HG03135 (cell line): ENCODE data around the gene FAM193A.
"Not testable (repeated sequence)": the region's sequence is repeated elsewhere in the genome, so short reads cannot be mapped to it uniquely, and the experiment has no call there.

ENCODE experiments used
- ATAC-seq: cut with Tn5 transposase; IDR thresholded peaks from one replicate; pipeline ENCODE4 v1.9.1; 2021; ENCODE audit warnings: mild to moderate bottlenecking, moderate library complexity; ENCODE audit not compliant: unreplicated experiment

The FAM193A gene

GRCh38 chr4:2762486-2763370 lies 226.3 kb downstream of the FAM193A start:
- not testable (repeated sequence) for ATAC-seq

DNA sequence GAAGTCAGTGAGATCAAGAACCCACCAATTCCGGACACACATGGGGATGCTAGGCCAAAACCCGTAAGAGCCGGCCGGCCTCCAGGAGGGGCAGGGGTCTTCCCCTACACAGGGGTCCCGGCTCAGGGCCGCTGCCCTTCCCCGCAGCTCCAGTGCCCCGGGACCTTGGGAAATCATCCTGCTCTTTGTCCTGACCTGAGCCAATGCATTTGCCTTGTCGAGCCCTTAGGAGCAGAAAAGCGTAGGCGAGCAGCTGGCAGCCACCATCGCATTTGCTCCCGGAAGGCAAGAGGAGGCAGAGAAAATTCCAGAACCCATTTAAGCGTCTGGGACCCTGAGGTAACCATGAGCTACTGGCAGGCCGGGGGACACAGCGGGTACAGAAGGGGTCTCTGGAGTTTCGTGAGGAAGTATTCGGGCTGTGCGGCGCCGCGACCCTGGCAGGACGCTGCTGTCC lies 227.1 kb downstream of the FAM193A start:
- ATAC-seq = no peak

DNA sequence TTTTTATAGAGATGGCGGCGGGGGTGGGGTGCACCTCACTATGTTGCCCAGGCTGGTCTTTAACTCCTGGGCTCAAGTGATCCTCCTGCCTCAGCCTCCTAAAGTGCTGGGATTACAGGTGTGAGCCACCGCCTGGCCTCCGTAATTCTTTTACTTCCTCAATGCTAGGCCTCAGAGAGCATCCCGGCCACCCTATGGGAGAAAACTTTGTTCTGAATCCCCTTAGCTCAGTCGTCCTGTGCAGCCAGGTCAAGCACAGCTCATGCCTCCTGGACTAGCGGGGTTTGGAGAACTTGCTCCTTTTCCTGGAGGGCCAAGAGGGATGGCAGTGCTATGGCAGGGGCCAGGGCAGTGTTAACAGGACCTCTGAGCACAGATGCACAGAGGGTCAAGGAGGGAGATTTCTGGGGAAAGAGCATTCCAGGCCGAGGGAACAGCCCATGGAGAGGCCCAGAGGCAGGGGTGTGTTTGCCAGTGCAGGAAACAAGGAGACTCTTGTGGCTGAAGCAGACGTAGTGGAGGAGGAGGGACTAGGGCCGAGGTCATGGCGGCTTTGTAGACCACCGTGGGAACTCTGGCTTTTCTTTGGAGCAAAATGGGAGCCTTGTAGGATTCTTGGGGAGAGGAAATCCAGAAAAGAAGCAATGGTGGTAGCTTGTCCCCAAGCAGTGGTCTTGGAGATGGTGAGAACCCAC lies 229.5 kb downstream of the FAM193A start:
- no peak for ATAC-seq

GRCh38 chr4:2767046-2767704 lies 230.7 kb downstream of the FAM193A start:
- ATAC-seq = no peak

DNA sequence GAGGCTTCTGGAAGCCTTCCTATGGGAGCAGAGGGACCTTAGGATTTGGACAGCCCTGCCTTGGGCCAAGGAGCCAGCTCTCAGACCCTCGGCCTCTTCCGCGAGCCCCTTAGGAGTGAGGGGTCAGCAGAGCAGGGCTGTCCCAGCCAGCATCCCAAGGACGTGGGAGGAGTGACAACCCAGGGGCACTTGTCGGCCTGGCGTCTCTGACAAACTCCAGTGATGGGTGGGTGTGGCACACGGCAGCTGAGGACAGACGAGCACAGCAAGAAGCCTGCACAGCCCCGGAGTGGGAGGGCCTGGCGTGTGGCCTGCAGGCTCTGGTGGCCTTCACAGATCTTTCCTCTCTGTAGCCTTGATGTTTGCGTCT lies 231.2 kb downstream of the FAM193A start:
- no peak for ATAC-seq

DNA sequence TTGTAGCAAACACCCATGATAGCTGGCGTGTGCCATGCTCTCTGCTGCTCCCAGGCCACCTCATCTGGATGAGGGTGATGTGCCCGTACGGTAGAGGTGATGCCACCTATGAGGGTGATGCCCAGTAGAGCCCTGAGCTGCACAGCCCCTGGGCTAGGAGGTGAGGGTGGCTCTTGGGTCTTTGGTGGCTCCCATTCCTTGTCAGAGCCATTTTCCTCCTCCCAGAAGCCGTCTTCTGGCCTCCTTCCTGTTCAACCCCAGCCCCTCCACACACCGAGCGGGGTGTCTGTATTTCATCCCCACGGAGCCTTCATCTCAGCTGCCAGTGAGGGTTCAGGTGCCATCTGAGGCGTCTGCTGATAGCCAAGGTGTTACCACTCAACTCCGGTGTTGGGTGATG lies 231.7 kb downstream of the FAM193A start:
- no peak for ATAC-seq

GRCh38 chr4:2768921-2769336 lies 232.5 kb downstream of the FAM193A start:
- no peak for ATAC-seq

DNA sequence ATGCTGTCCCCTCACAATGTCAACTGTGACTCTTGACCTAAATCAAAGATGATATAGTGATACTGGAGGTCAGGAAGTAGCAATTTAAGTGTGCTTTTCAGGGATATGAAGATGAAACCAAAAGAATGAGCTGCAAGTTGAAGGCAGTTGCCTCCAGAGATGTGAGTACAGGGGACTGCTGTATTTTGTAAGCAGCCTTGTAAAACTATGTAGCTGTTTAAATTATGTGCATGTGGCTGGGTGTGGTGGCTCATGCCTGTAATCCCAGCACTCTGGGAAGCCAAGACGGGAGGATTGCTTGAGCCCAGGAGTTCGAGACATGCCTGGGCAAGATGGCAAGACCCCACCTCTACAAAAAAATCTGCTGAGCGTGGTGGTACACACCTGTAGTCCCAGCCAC lies 234.8 kb downstream of the FAM193A start:
- no peak for ATAC-seq

DNA sequence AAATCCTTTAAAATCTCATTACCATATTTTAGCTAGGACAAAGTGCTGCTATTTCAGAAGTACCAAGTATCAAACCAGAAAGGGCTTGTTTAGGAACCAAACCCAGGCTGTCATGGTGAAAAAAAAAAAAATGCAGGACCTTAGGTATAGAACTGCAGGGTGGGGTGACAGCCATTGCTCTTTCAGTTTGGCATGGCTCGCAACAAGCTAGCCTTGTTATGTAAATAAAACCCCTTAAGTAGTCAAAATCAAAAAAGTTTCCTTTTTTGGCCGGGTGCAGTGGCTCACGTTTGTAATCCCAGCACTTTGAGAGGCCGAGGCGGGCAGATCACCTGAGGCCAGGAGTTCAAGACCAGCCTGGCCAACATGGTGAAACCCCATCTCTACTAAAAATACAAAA lies 244.2 kb downstream of the FAM193A start:
- not testable (repeated sequence) for ATAC-seq

DNA sequence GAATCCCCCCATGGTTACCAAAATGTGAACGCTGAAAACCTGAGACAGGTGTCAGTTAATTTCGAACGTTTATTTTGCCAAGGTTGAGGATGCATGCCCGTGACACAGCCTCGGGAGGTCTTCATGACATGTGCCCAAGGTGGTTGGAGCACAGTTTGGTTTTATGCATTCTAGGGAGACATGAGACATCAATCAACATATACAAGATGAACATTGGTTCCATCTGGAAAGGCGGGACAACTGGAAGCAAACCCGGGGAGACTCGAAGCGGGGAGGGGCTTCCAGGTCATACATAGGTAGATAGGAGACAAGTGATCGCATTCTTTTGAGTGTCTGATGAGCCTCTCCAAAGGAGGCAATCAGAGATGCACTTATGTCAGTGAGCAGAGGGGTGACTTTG lies 245.5 kb downstream of the FAM193A start:
- ATAC-seq = no peak
